Coronary artery (tissue), 2 donors: ENCODE results near the gene TASP1.

Experiments used
- DNase-seq: peaks from one replicate; pipeline ENCODE4 v3.0.0-alpha.2; 2017; ENCODE audit warnings: low spot score
- H3K27ac ChIP-seq, 2 donors: fragments of 200-600 bp; sonication (generic); one replicate each; pipeline ENCODE4 v1.5.1; 2016 to 2019
- H3K4me3 ChIP-seq: fragments of 200-600 bp; sonication (generic); 2 replicates; pipeline ENCODE4 v1.5.1; 2016; ENCODE audit warnings: mild to moderate bottlenecking, moderate library complexity
- TF ChIP-seq, protein P1 (sequence below): fragments of 200-600 bp; sonication (generic); IDR thresholded peaks from one replicate; pipeline ENCODE4 v1.5.1; 2019; ENCODE audit warnings: antibody characterized with exemption

Gene TASP1

DNA sequence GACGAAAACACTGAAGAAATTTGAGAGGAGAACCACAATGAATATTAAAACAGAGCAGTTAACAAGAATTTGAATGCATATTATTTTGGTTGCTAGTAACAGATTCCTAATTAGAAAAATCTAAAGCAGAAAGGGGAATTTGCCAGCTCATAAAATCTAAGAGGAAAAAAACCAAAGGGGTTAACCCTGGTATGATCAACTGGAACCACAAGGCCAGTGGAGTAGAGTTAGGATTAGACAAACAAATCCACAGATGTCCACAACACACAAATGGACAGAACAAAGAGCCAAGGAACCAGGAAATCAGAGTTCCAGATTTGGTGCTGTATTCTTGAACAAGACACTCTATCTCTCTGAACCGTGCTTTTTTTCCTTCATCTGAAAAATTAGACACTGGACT lies 195.0 kb downstream of the TASP1 start:
- Histone ChIP-seq H3K27ac (no peak overlapping the region), H3K4me3 (no peak overlapping the region)
- TF ChIP-seq, protein P1, sequence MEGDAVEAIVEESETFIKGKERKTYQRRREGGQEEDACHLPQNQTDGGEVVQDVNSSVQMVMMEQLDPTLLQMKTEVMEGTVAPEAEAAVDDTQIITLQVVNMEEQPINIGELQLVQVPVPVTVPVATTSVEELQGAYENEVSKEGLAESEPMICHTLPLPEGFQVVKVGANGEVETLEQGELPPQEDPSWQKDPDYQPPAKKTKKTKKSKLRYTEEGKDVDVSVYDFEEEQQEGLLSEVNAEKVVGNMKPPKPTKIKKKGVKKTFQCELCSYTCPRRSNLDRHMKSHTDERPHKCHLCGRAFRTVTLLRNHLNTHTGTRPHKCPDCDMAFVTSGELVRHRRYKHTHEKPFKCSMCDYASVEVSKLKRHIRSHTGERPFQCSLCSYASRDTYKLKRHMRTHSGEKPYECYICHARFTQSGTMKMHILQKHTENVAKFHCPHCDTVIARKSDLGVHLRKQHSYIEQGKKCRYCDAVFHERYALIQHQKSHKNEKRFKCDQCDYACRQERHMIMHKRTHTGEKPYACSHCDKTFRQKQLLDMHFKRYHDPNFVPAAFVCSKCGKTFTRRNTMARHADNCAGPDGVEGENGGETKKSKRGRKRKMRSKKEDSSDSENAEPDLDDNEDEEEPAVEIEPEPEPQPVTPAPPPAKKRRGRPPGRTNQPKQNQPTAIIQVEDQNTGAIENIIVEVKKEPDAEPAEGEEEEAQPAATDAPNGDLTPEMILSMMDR, result no peak
- DNase-seq, result no peak

GRCh38 chr20:13442986-13443385 lies 195.7 kb downstream of the TASP1 start:
- Histone ChIP-seq H3K27ac (no peak overlapping the region), H3K4me3 (no peak overlapping the region)
- TF ChIP-seq, protein P1, result no peak
- DNase-seq, result no peak

DNA sequence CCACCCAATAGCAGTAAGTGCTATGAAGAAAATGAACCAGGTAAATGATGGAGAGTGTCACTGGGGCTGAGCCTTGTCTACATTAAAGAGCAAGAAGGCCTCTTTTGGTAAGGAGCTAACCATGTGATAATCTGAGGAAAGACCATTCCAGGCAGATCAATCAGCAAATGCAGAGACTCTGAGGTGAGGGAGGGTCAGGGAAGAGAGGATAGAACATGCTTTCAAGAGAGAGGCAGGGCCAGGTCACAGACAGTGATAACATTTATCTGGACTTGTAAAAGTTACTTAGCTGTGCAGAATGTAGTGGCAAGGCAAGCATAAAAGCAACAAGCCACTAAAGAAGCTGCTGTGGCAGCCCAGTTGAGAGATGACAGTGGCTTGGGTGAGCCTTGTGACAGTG lies 197.3 kb downstream of the TASP1 start:
- TF ChIP-seq, protein P1, result no peak
- H3K27ac ChIP-seq, result no peak overlapping the region
- no peak overlapping the region for H3K4me3 ChIP-seq
- DNase-seq, result no peak

- TF ChIP-seq, protein P1, result no peak
- Histone ChIP-seq H3K27ac (no peak overlapping the region), H3K4me3 (no peak overlapping the region)
- no peak for DNase-seq
Measured at GRCh38 chr20:13436530-13436929, 202.2 kb downstream of the TASP1 start.

DNA sequence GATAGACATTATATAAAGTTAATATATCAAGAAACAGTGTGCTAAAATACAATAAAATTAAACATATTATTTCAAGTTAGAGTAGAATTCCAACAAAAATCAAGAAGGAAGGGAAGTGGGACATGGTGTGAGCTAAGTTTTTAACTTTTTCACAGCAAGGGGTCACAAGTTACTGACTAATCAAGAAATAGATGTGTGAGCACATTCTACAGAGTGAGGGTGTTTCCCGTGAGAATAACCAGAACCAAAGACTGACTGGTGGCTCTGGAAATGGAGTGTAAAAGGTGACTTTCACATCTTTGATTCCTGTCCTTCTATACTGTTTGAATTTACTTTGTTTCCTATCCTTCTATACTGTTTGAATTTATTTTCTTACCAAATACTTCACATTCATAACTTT lies 206.6 kb downstream of the TASP1 start:
- DNase-seq, result no peak
- TF ChIP-seq, protein P1, result no peak
- no peak overlapping the region for H3K4me3 ChIP-seq
- H3K27ac ChIP-seq, result no peak overlapping the region

DNA sequence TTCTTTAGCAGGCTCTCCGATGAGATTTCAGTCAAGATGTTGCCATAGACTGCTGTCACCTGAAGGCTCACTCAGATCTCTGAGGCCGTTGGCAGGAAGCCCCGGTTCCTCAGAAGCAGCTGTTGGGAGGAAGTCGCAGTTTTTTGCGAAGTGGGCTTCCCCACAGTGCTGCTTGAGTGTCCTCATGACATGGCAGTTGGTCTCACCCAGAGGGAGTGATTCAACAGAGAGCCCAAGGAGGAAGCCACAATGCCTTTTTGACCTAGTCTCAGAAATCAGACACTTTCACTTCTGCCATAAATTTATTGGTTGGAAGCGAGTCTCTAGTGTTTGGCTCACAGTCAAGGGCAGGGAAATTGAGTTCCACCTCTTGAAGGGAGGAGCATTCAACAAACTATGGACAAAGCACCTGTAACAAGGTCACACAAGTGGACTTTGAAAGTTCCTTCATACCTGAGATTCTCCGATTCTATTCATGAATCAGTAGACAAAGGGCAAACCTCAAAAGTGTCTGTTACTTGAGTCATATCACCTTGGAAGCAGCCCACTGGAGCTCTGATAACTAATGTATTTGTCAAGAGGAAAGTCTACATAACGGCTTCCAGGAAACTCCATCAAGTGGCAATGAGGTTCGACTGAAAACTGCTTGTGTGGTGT lies 208.3 kb downstream of the TASP1 start:
- TF ChIP-seq, protein P1, result no peak
- DNase-seq, result no peak
- no peak overlapping the region for H3K4me3 ChIP-seq
- no peak overlapping the region for H3K27ac ChIP-seq

DNA sequence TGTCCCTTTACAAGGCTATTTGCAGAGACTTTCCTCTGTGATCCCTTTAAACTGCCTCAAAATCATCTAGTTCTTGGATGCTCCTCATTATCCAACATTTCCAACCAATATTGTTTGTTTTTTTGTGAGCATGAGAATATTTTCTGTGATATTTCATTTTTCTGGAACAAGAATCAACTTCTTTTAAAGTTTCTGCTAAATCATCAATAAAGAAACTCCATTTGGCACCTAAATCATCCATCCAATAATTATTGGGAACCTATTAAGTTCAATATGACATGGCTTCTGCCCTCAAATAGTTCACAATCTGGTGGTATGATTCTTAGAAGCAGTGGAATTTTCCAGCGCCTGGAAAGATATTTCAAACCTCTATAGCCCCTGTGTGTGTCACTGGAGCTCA lies 210.0 kb downstream of the TASP1 start:
- Histone ChIP-seq H3K4me3 (no peak overlapping the region), H3K27ac (no peak overlapping the region)
- TF ChIP-seq, protein P1, result no peak
- no peak for DNase-seq
